ENCODE data around the gene RERE.

RERE gene

GRCh38 chr1:8600336-8600735 is 217.1 kb downstream of the RERE start:
- H3K4me3 ChIP-seq (ENCODE audit: low read depth, low read length) = no peak overlapping the region
- peaks cover 10% of the 10 kb centered on the region; the same call in 1 of the 2 replicates for H3K4me1 ChIP-seq
- no peaks in the 10 kb centered on the region for H3K9me3 ChIP-seq
- no peak for DNase-seq
- no peak for TF ChIP-seq CTCF (IDR thresholded peaks at IDR 0.05; ENCODE audit: low read depth, low read length)
- no peaks in the 10 kb centered on the region for H3K36me3 ChIP-seq
- H3K27me3 ChIP-seq = no peaks in the 10 kb centered on the region

- Histone ChIP-seq H3K4me3 (ENCODE audit: low read depth, low read length) (no peak overlapping the region), H3K9me3 (no peaks in the 10 kb centered on the region), H3K27me3 (no peaks in the 10 kb centered on the region), H3K36me3 (no peaks in the 10 kb centered on the region), H3K4me1 (peaks cover 10% of the 10 kb centered on the region; the same call in 1 of the 2 replicates)
- no peak for DNase-seq
- no peak for TF ChIP-seq CTCF (IDR thresholded peaks at IDR 0.05; ENCODE audit: low read depth, low read length)
These were observed 217.7 kb downstream of the RERE start for GRCh38 chr1:8599646-8600212.

- no peak for TF ChIP-seq CTCF (IDR thresholded peaks at IDR 0.05; ENCODE audit: low read depth, low read length)
- Histone ChIP-seq H3K36me3 (no peaks in the 10 kb centered on the region), H3K4me3 (ENCODE audit: low read depth, low read length) (no peak overlapping the region), H3K4me1 (peaks cover 10% of the 10 kb centered on the region; the same call in 1 of the 2 replicates), H3K9me3 (no peaks in the 10 kb centered on the region), H3K27me3 (no peaks in the 10 kb centered on the region)
- peak; percentile 9 for DNase-seq
These were observed 218.7 kb downstream of the RERE start for GRCh38 chr1:8598783-8599182.

DNA sequence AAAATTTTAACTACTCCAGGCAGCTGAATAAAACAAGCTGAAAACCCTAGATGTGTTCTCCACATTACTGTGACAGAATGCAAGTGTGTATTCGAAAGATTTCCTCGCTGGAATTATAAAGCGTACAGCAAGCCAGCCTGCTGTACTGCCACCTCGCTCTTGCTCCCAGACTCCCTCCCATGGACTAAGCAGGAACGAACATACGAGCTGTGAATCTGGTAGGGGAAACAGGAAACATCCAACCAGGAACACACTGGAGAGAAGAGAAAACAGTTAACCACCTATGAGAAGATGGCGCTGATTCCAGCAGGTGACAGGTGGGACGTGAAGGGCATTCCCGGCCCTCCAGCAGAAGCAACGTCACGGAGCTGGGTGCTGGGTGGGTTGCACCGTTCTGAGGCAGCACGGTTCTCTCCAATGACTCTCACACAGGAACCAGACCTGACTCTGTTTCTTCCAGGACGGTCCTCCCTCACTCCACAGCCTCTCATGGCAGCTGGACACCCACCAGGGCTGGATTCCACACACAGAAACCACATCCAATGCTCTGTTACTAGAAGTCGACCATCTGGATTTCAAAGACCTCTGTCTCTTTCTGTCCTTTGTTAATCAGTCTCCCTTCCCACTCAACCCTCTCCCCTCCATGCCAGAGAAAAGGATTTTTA is 219.2 kb downstream of the RERE start:
- no peaks in the 10 kb centered on the region for H3K27me3 ChIP-seq
- peaks cover 10% of the 10 kb centered on the region; the same call in 1 of the 2 replicates for H3K4me1 ChIP-seq
- no peaks in the 10 kb centered on the region for H3K36me3 ChIP-seq
- no peaks in the 10 kb centered on the region for H3K9me3 ChIP-seq
- H3K4me3 ChIP-seq (ENCODE audit: low read depth, low read length) = peak overlapping the region; percentile 25; the same call in 1 of the 2 replicates
- DNase-seq = peak; percentile 47
- TF ChIP-seq CTCF (IDR thresholded peaks at IDR 0.05; ENCODE audit: low read depth, low read length) = peak; percentile 56

GRCh38 chr1:8597455-8597854 is 220.0 kb downstream of the RERE start:
- H3K4me1 ChIP-seq = peaks cover 10% of the 10 kb centered on the region; the same call in 1 of the 2 replicates
- no peaks in the 10 kb centered on the region for H3K36me3 ChIP-seq
- no peak overlapping the region for H3K4me3 ChIP-seq (ENCODE audit: low read depth, low read length)

More at GRCh38 chr1:8597455-8597854, 220.0 kb downstream of the RERE start:
- H3K27me3 ChIP-seq = no peaks in the 10 kb centered on the region
- H3K9me3 ChIP-seq = no peaks in the 10 kb centered on the region
- DNase-seq = no peak
- TF ChIP-seq CTCF (IDR thresholded peaks at IDR 0.05; ENCODE audit: low read depth, low read length) = no peak
